Measurements from ENCODE around the gene CALHM5. TPM values are rescaled to one million over a fixed set of nuclear protein-coding genes. Genes with fewer than 3 reads are reported as not detected.

CALHM5 gene
- total RNA-seq, 1 experiment from 2014 or later = not detected

GRCh38 chr6:116562019-116562403 is 50.6 kb downstream of the CALHM5 start:
- BruUV-seq (replicated peaks) = no TSS peak
- H3K36me3 ChIP-seq (ENCODE audit: control insufficient read depth, insufficient read depth, low read length) = no peaks in the 10 kb centered on the region
- H3K27me3 ChIP-seq (ENCODE audit: control insufficient read depth, insufficient read depth, low read length) = peaks cover 28% of the 10 kb centered on the region
- H3K27ac ChIP-seq (ENCODE audit: low read length) = no peak overlapping the region
- DNase-seq (ENCODE audit: low read depth, low spot score) (no peak), ATAC-seq (peak; percentile 30)
- no peak overlapping the region for H3K4me3 ChIP-seq (ENCODE audit: low read depth in 2 of 2, low read length in 2 of 2)
- H3K4me1 ChIP-seq (ENCODE audit: control insufficient read depth, insufficient read depth, low read length) = no peaks in the 10 kb centered on the region; the same call in none of the 2 replicates
- TF ChIP-seq POLR2AphosphoS5 (IDR thresholded peaks at IDR 0.05; ENCODE audit: low read depth, low read length) = no peak
- TF ChIP-seq CTCF (IDR thresholded peaks at IDR 0.05) = no peak
- no peak for TF ChIP-seq TCF7L2 (IDR thresholded peaks at IDR 0.05; ENCODE audit: low read depth, low read length)
- TF ChIP-seq REST (IDR thresholded peaks at IDR 0.05; ENCODE audit: insufficient read depth in 1 of 2, low read depth in 2 of 2, low read length in 1 of 2) = no peak
- TF ChIP-seq SIN3A (IDR thresholded peaks at IDR 0.05; ENCODE audit: borderline replicate concordance, insufficient read depth, low read depth, low read length) = no peak
- no peaks in the 10 kb centered on the region for H3K9me3 ChIP-seq (ENCODE audit: control insufficient read depth, insufficient read depth, low read depth, low read length)
- ChIA-PET POLR2A (interaction anchor here (1.3 kb wide), 1 partner anchor 9 kb away, joined by 3 read pairs; the partner anchor contains the start of gene RWDD1), CTCF (no interaction called here)
- intact Hi-C loops (cut with micrococcal nuclease; ENCODE audit: unreplicated experiment) = no loop called here
- in situ Hi-C loops (cut with HindIII; ENCODE audit: low pct_unique_long_range_greater_than_20kb, low sequenced_read_pairs) = no loop called here

DNA sequence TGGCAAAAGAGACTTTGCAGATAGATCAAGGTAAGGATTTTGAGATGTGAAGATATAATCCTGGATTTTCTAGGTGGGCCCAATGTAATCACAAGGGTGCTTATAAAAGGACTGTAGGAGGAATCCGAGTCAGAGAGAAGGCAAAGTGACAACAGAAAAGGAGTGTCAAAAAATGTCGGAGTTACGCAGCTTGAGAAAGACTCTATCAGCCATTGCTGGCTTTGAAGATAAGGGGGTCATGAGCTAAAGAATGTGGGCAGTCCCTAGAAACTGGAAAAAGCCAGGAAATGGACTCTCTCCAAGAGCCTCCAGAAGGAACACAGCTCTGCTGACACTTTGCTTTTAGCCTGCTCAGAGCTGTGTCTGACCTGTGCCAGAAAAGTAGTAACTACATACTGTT is 51.2 kb downstream of the CALHM5 start:
- H3K27me3 ChIP-seq (ENCODE audit: control insufficient read depth, insufficient read depth, low read length) = peaks cover 28% of the 10 kb centered on the region
- CTCF ChIA-PET = interaction anchor here (1.0 to 1.4 kb wide), 2 partner anchors 275 to 295 kb away, joined by 3 to 7 read pairs; no protein-coding TSS in a partner anchor
- TF ChIP-seq POLR2AphosphoS5 (IDR thresholded peaks at IDR 0.05; ENCODE audit: low read depth, low read length) (no peak), REST (IDR thresholded peaks at IDR 0.05; ENCODE audit: insufficient read depth in 1 of 2, low read depth in 2 of 2, low read length in 1 of 2) (no peak), SIN3A (IDR thresholded peaks at IDR 0.05; ENCODE audit: borderline replicate concordance, insufficient read depth, low read depth, low read length) (no peak), CTCF (IDR thresholded peaks at IDR 0.05) (no peak), TCF7L2 (IDR thresholded peaks at IDR 0.05; ENCODE audit: low read depth, low read length) (no peak)
- no peak overlapping the region for H3K4me3 ChIP-seq (ENCODE audit: low read depth in 2 of 2, low read length in 2 of 2)
- H3K4me1 ChIP-seq (ENCODE audit: control insufficient read depth, insufficient read depth, low read length) = no peaks in the 10 kb centered on the region; the same call in none of the 2 replicates
- no peaks in the 10 kb centered on the region for H3K36me3 ChIP-seq (ENCODE audit: control insufficient read depth, insufficient read depth, low read length)
- no peak overlapping the region for H3K27ac ChIP-seq (ENCODE audit: low read length)
- DNase-seq (ENCODE audit: low read depth, low spot score) (no peak), ATAC-seq (no peak)
- no TSS peak for BruUV-seq (replicated peaks)
- in situ Hi-C loops (cut with HindIII; ENCODE audit: low pct_unique_long_range_greater_than_20kb, low sequenced_read_pairs) (no loop called here), intact Hi-C loops (cut with micrococcal nuclease; ENCODE audit: unreplicated experiment) (no loop called here)
- POLR2A ChIA-PET = interaction anchor here (1.3 kb wide), 1 partner anchor 9 kb away, joined by 3 read pairs; the partner anchor contains the start of gene RWDD1
- H3K9me3 ChIP-seq (ENCODE audit: control insufficient read depth, insufficient read depth, low read depth, low read length) = no peaks in the 10 kb centered on the region

Measured in Panc1 (cell line).